HG03457 (cell line): Measurements from ENCODE around the gene PGPEP1.

Source experiments
- ATAC-seq: cut with Tn5 transposase; IDR thresholded peaks from one replicate; pipeline ENCODE4 v1.9.1; 2021; ENCODE audit warnings: moderate number of reproducible peaks; ENCODE audit not compliant: unreplicated experiment

Gene PGPEP1

GRCh38 chr19:18340190-18340989 is at the start of gene PGPEP1:
Gene PGPEP1 (plus strand): TSS chr19:18340598. CDS start chr19:18340682, 84 bp downstream.
- ATAC-seq, result no peak

- ATAC-seq, result no peak
Measured at GRCh38 chr19:18291019-18291524, 49.3 kb upstream of the PGPEP1 start.

- ATAC-seq, result no peak
Measured at GRCh38 chr19:18291590-18292461, 48.6 kb upstream of the PGPEP1 start.

- no peak for ATAC-seq
Measured at GRCh38 chr19:18292462-18292809, 48.0 kb upstream of the PGPEP1 start.

- ATAC-seq, result no peak
Measured at GRCh38 chr19:18292810-18293641, 47.4 kb upstream of the PGPEP1 start.

- no peak for ATAC-seq
Measured at GRCh38 chr19:18293642-18294466, 46.5 kb upstream of the PGPEP1 start.

- no peak for ATAC-seq
Measured at GRCh38 chr19:18294467-18294864, 45.9 kb upstream of the PGPEP1 start.

GRCh38 chr19:18295034-18295451 is 45.4 kb upstream of the PGPEP1 start:
- ATAC-seq, result no peak

- no peak for ATAC-seq
Measured at GRCh38 chr19:18297308-18297707, 43.1 kb upstream of the PGPEP1 start.

- ATAC-seq, result no peak
Measured at GRCh38 chr19:18298601-18299000, 41.8 kb upstream of the PGPEP1 start.

- no peak for ATAC-seq
Measured at GRCh38 chr19:18299654-18300053, 40.7 kb upstream of the PGPEP1 start.

- no peak for ATAC-seq
Measured at GRCh38 chr19:18300930-18301717, 39.3 kb upstream of the PGPEP1 start.

- no peak for ATAC-seq
Measured at GRCh38 chr19:18301718-18302111, 38.7 kb upstream of the PGPEP1 start.

GRCh38 chr19:18304208-18304457 is 36.3 kb upstream of the PGPEP1 start:
- ATAC-seq, result no peak

- no peak for ATAC-seq
Measured at GRCh38 chr19:18304458-18305310, 35.7 kb upstream of the PGPEP1 start.

- ATAC-seq, result no peak
Measured at GRCh38 chr19:18306209-18306887, 34.0 kb upstream of the PGPEP1 start.

- no peak for ATAC-seq
Measured at GRCh38 chr19:18306888-18307260, 33.5 kb upstream of the PGPEP1 start.

GRCh38 chr19:18307271-18307681 is 33.1 kb upstream of the PGPEP1 start:
- ATAC-seq, result no peak
